DOHH2 (cell line): Measurements from ENCODE around the gene CDC6.

Experiments used
- CTCF ChIP-seq: fragments of 200-600 bp; sonication (generic); IDR thresholded peaks from one replicate; pipeline ENCODE4 v1.5.1; 2014; ENCODE audit warnings: antibody characterized with exemption, mild to moderate bottlenecking, low read depth, low read length; ENCODE audit not compliant: poor library complexity, severe bottlenecking
- EZH2phosphoT487 ChIP-seq: fragments of 200-600 bp; sonication (generic); IDR thresholded peaks from 2 replicates; pipeline ENCODE4 v1.6.1; 2017; ENCODE audit warnings: borderline replicate concordance, mild to moderate bottlenecking, antibody characterized with exemption, low read length, moderate library complexity, mixed read lengths

- TF ChIP-seq CTCF (no peak), EZH2phosphoT487 (no peak)
These were observed 43.4 kb upstream of the CDC6 start for GRCh38 chr17:40244255-40244654.
